ENCODE data around the gene RALBP1.

The RALBP1 gene

GRCh38 chr18:9516437-9517064 is 41.2 kb downstream of the RALBP1 start:
- Histone ChIP-seq H3K4me1 (ENCODE audit: control insufficient read depth in 1 of 2, insufficient read depth in 2 of 2, low read length in 2 of 2) (peaks cover 0 to 10% of the 10 kb centered on the region in 2 donors), H3K4me3 (ENCODE audit: low read depth in 1 of 2, low read length in 2 of 2) (no peak overlapping the region), H3K9me3 (ENCODE audit: control insufficient read depth in 1 of 2, low read length in 2 of 2) (no peaks in the 10 kb centered on the region), H3K27me3 (ENCODE audit: low read depth, low read length) (no peaks in the 10 kb centered on the region), H3K36me3 (ENCODE audit: control insufficient read depth in 1 of 2, insufficient read depth in 2 of 2, low read length in 2 of 2) (peaks cover 0 to 11% of the 10 kb centered on the region in 2 donors), H3K27ac (ENCODE audit: low read length) (no peak overlapping the region)

GRCh38 chr18:9517869-9518268 is 42.6 kb downstream of the RALBP1 start:
- peaks cover 7 to 11% of the 10 kb centered on the region in 2 donors for H3K36me3 ChIP-seq (ENCODE audit: control insufficient read depth in 1 of 2, insufficient read depth in 2 of 2, low read length in 2 of 2)

GRCh38 chr18:9519399-9519798 is 44.1 kb downstream of the RALBP1 start:
- H3K36me3 ChIP-seq (ENCODE audit: control insufficient read depth in 1 of 2, insufficient read depth in 2 of 2, low read length in 2 of 2) = peaks cover 7 to 9% of the 10 kb centered on the region in 2 donors

More at GRCh38 chr18:9517869-9518268, 42.6 kb downstream of the RALBP1 start:
- no peak overlapping the region for H3K27ac ChIP-seq (ENCODE audit: low read length)
- no peaks in the 10 kb centered on the region for H3K27me3 ChIP-seq (ENCODE audit: low read depth, low read length)
- H3K4me1 ChIP-seq (ENCODE audit: control insufficient read depth in 1 of 2, insufficient read depth in 2 of 2, low read length in 2 of 2) = peaks cover 0 to 10% of the 10 kb centered on the region in 2 donors
- H3K4me3 ChIP-seq (ENCODE audit: low read depth in 1 of 2, low read length in 2 of 2) = no peak overlapping the region
- H3K9me3 ChIP-seq (ENCODE audit: control insufficient read depth in 1 of 2, low read length in 2 of 2) = no peaks in the 10 kb centered on the region

GRCh38 chr18:9520666-9521065 is 45.4 kb downstream of the RALBP1 start:
- H3K9me3 ChIP-seq (ENCODE audit: control insufficient read depth in 1 of 2, low read length in 2 of 2) = no peaks in the 10 kb centered on the region
- H3K27ac ChIP-seq (ENCODE audit: low read length) = no peak overlapping the region
- H3K36me3 ChIP-seq (ENCODE audit: control insufficient read depth in 1 of 2, insufficient read depth in 2 of 2, low read length in 2 of 2) = peaks cover 3 to 17% of the 10 kb centered on the region in 2 donors
- peaks cover 0 to 10% of the 10 kb centered on the region in 2 donors for H3K4me1 ChIP-seq (ENCODE audit: control insufficient read depth in 1 of 2, insufficient read depth in 2 of 2, low read length in 2 of 2)
- H3K4me3 ChIP-seq (ENCODE audit: low read depth in 1 of 2, low read length in 2 of 2) = no peak overlapping the region
- H3K27me3 ChIP-seq (ENCODE audit: low read depth, low read length) = no peaks in the 10 kb centered on the region

More at GRCh38 chr18:9519399-9519798, 44.1 kb downstream of the RALBP1 start:
- Histone ChIP-seq H3K9me3 (ENCODE audit: control insufficient read depth in 1 of 2, low read length in 2 of 2) (no peaks in the 10 kb centered on the region), H3K27ac (ENCODE audit: low read length) (no peak overlapping the region), H3K4me3 (ENCODE audit: low read depth in 1 of 2, low read length in 2 of 2) (no peak overlapping the region), H3K27me3 (ENCODE audit: low read depth, low read length) (no peaks in the 10 kb centered on the region), H3K4me1 (ENCODE audit: control insufficient read depth in 1 of 2, insufficient read depth in 2 of 2, low read length in 2 of 2) (peaks cover 0 to 10% of the 10 kb centered on the region in 2 donors)

GRCh38 chr18:9521770-9522169 is 46.5 kb downstream of the RALBP1 start:
- no peak overlapping the region for H3K27ac ChIP-seq (ENCODE audit: low read length)
- no peak overlapping the region for H3K4me3 ChIP-seq (ENCODE audit: low read depth in 1 of 2, low read length in 2 of 2)
- H3K9me3 ChIP-seq (ENCODE audit: control insufficient read depth in 1 of 2, low read length in 2 of 2) = no peaks in the 10 kb centered on the region
- H3K36me3 ChIP-seq (ENCODE audit: control insufficient read depth in 1 of 2, insufficient read depth in 2 of 2, low read length in 2 of 2) = peaks cover 5 to 22% of the 10 kb centered on the region in 2 donors
- no peaks in the 10 kb centered on the region for H3K27me3 ChIP-seq (ENCODE audit: low read depth, low read length)
- peaks cover 0 to 7% of the 10 kb centered on the region in 2 donors for H3K4me1 ChIP-seq (ENCODE audit: control insufficient read depth in 1 of 2, insufficient read depth in 2 of 2, low read length in 2 of 2)

- Histone ChIP-seq H3K27ac (ENCODE audit: low read length) (no peak overlapping the region), H3K36me3 (ENCODE audit: control insufficient read depth in 1 of 2, insufficient read depth in 2 of 2, low read length in 2 of 2) (peaks cover 10 to 27% of the 10 kb centered on the region in 2 donors), H3K4me1 (ENCODE audit: control insufficient read depth in 1 of 2, insufficient read depth in 2 of 2, low read length in 2 of 2) (no peaks in the 10 kb centered on the region), H3K9me3 (ENCODE audit: control insufficient read depth in 1 of 2, low read length in 2 of 2) (no peaks in the 10 kb centered on the region), H3K27me3 (ENCODE audit: low read depth, low read length) (no peaks in the 10 kb centered on the region), H3K4me3 (ENCODE audit: low read depth in 1 of 2, low read length in 2 of 2) (no peak overlapping the region)
Measured at GRCh38 chr18:9522952-9523351, 47.6 kb downstream of the RALBP1 start.

- Histone ChIP-seq H3K4me1 (ENCODE audit: control insufficient read depth in 1 of 2, insufficient read depth in 2 of 2, low read length in 2 of 2) (no peaks in the 10 kb centered on the region), H3K4me3 (ENCODE audit: low read depth in 1 of 2, low read length in 2 of 2) (no peak overlapping the region), H3K27me3 (ENCODE audit: low read depth, low read length) (no peaks in the 10 kb centered on the region), H3K27ac (ENCODE audit: low read length) (no peak overlapping the region), H3K9me3 (ENCODE audit: control insufficient read depth in 1 of 2, low read length in 2 of 2) (no peaks in the 10 kb centered on the region), H3K36me3 (ENCODE audit: control insufficient read depth in 1 of 2, insufficient read depth in 2 of 2, low read length in 2 of 2) (peaks cover 24 to 50% of the 10 kb centered on the region in 2 donors)
Measured at GRCh38 chr18:9526458-9526857, 51.1 kb downstream of the RALBP1 start.

- H3K36me3 ChIP-seq (ENCODE audit: control insufficient read depth in 1 of 2, insufficient read depth in 2 of 2, low read length in 2 of 2) = peaks cover 58% of the 10 kb centered on the region in 2 donors
- H3K9me3 ChIP-seq (ENCODE audit: control insufficient read depth in 1 of 2, low read length in 2 of 2) = no peaks in the 10 kb centered on the region
- peaks cover 0 to 5% of the 10 kb centered on the region in 2 donors for H3K4me1 ChIP-seq (ENCODE audit: control insufficient read depth in 1 of 2, insufficient read depth in 2 of 2, low read length in 2 of 2)
- no peaks in the 10 kb centered on the region for H3K27me3 ChIP-seq (ENCODE audit: low read depth, low read length)
- no peak overlapping the region for H3K4me3 ChIP-seq (ENCODE audit: low read depth in 1 of 2, low read length in 2 of 2)
- no peak overlapping the region for H3K27ac ChIP-seq (ENCODE audit: low read length)
Measured at GRCh38 chr18:9530226-9531009, 55.1 kb downstream of the RALBP1 start.

- Histone ChIP-seq H3K4me1 (ENCODE audit: control insufficient read depth in 1 of 2, insufficient read depth in 2 of 2, low read length in 2 of 2) (peaks cover 0 to 5% of the 10 kb centered on the region in 2 donors), H3K36me3 (ENCODE audit: control insufficient read depth in 1 of 2, insufficient read depth in 2 of 2, low read length in 2 of 2) (peaks cover 58 to 66% of the 10 kb centered on the region in 2 donors), H3K4me3 (ENCODE audit: low read depth in 1 of 2, low read length in 2 of 2) (no peak overlapping the region), H3K27ac (ENCODE audit: low read length) (no peak overlapping the region), H3K9me3 (ENCODE audit: control insufficient read depth in 1 of 2, low read length in 2 of 2) (no peaks in the 10 kb centered on the region), H3K27me3 (ENCODE audit: low read depth, low read length) (no peaks in the 10 kb centered on the region)
Measured at GRCh38 chr18:9531791-9532410, 56.6 kb downstream of the RALBP1 start.

GRCh38 chr18:9534844-9535243 is 59.5 kb downstream of the RALBP1 start:
- H3K9me3 ChIP-seq (ENCODE audit: control insufficient read depth in 1 of 2, low read length in 2 of 2) = no peaks in the 10 kb centered on the region
- peaks cover 52 to 70% of the 10 kb centered on the region in 2 donors for H3K36me3 ChIP-seq (ENCODE audit: control insufficient read depth in 1 of 2, insufficient read depth in 2 of 2, low read length in 2 of 2)
- no peak overlapping the region for H3K4me3 ChIP-seq (ENCODE audit: low read depth in 1 of 2, low read length in 2 of 2)
- no peaks in the 10 kb centered on the region for H3K27me3 ChIP-seq (ENCODE audit: low read depth, low read length)
- peaks cover 0 to 12% of the 10 kb centered on the region in 2 donors for H3K4me1 ChIP-seq (ENCODE audit: control insufficient read depth in 1 of 2, insufficient read depth in 2 of 2, low read length in 2 of 2)
- peak overlapping the region; percentile 45 for H3K27ac ChIP-seq (ENCODE audit: low read length)

GRCh38 chr18:9535430-9535991 is 60.2 kb downstream of the RALBP1 start:
- Histone ChIP-seq H3K27me3 (ENCODE audit: low read depth, low read length) (no peaks in the 10 kb centered on the region), H3K36me3 (ENCODE audit: control insufficient read depth in 1 of 2, insufficient read depth in 2 of 2, low read length in 2 of 2) (peaks cover 46 to 65% of the 10 kb centered on the region in 2 donors), H3K9me3 (ENCODE audit: control insufficient read depth in 1 of 2, low read length in 2 of 2) (no peaks in the 10 kb centered on the region), H3K4me1 (ENCODE audit: control insufficient read depth in 1 of 2, insufficient read depth in 2 of 2, low read length in 2 of 2) (peaks cover 0 to 12% of the 10 kb centered on the region in 2 donors), H3K27ac (ENCODE audit: low read length) (peak overlapping the region; percentile 45), H3K4me3 (ENCODE audit: low read depth in 1 of 2, low read length in 2 of 2) (peak overlapping the region; percentile 2 to 30)

All from muscle layer of duodenum (tissue), 2 donors.